RWPE1 (cell line): Measurements from ENCODE around the gene ARL6IP4.
A peak's percentile ranks its signal among the peaks of the same experiment; 100 is the strongest.
"Not testable (repeated sequence)": the region's sequence is repeated elsewhere in the genome, so short reads cannot be mapped to it uniquely, and the experiment has no call there.

ENCODE experiments used
- CTCF ChIA-PET: fragments of 350-600 bp; sonication (Branson Sonifier 250); formaldehyde crosslinking; extraction: SDS; loops from one replicate; lab custom pipeline; 2021; lab: Yijun Ruan, JAX
- POLR2A ChIA-PET: fragments of 400-600 bp; formaldehyde crosslinking; extraction: SDS; loops from one replicate; lab custom pipeline; 2020; ENCODE audit warnings: antibody characterized with exemption; ENCODE audit not compliant: low non-redundant PET; lab: Yijun Ruan, JAX
- DNase-seq: peaks from one replicate; pipeline ENCODE4 v3.0.0; 2012; ENCODE audit warnings: low spot score
- H3K27ac ChIP-seq: fragments of 450-650 bp; 2 replicates; pipeline ENCODE4 v1.5.1; 2017
- CTCF ChIP-seq: fragments of 450-650 bp; conservative IDR thresholded peaks from 2 replicates; pipeline ENCODE4 v1.5.1; 2017; ENCODE audit warnings: low read depth, mild to moderate bottlenecking

The ARL6IP4 gene

GRCh38 chr12:123013185-123014095 lies 33.0 kb downstream of the ARL6IP4 start:
- H3K27ac ChIP-seq = no peak overlapping the region
- DNase-seq = no peak
- ChIA-PET CTCF (no interaction called here), POLR2A (no interaction called here)
- no peak for TF ChIP-seq CTCF

- CTCF ChIA-PET = interaction anchor here (0.7 kb wide), 1 partner anchor 205 kb away, joined by 3 read pairs; no protein-coding TSS in a partner anchor
- POLR2A ChIA-PET, H3K27ac ChIP-seq, DNase-seq: not testable (repeated sequence)
These were observed 34.0 kb downstream of the ARL6IP4 start for GRCh38 chr12:123014473-123014872.

GRCh38 chr12:123017753-123018152 lies 37.3 kb downstream of the ARL6IP4 start:
- ChIA-PET POLR2A (no interaction called here), CTCF (interaction anchor here (0.6 kb wide), 1 partner anchor 142 kb away, joined by 6 read pairs; no protein-coding TSS in a partner anchor)
- no peak for DNase-seq
- TF ChIP-seq CTCF = no peak
- no peak overlapping the region for H3K27ac ChIP-seq

- ChIA-PET CTCF (interaction anchor here (1.4 kb wide), 1 partner anchor 11 kb away, joined by 4 read pairs; no protein-coding TSS in a partner anchor), POLR2A (interaction anchor here (0.8 kb wide), 1 partner anchor 37 kb away, joined by 3 read pairs; no protein-coding TSS in a partner anchor)
- peak overlapping the region; percentile 32 for H3K27ac ChIP-seq
These were observed 39.3 kb downstream of the ARL6IP4 start for GRCh38 chr12:123019841-123020138.

GRCh38 chr12:123021688-123022604 lies 41.5 kb downstream of the ARL6IP4 start:
- DNase-seq = no peak
- no peak for TF ChIP-seq CTCF
- POLR2A ChIA-PET = no interaction called here
- CTCF ChIA-PET = interaction anchor here (0.6 to 1.2 kb wide), 2 partner anchors 14 to 42 kb away, joined by 4 read pairs; no protein-coding TSS in a partner anchor
- H3K27ac ChIP-seq = no peak overlapping the region

More at GRCh38 chr12:123019841-123020138, 39.3 kb downstream of the ARL6IP4 start:
- DNase-seq = no peak
- TF ChIP-seq CTCF = no peak

- no peak for DNase-seq
- ChIA-PET CTCF (no interaction called here), POLR2A (no interaction called here)
- no peak overlapping the region for H3K27ac ChIP-seq
- no peak for TF ChIP-seq CTCF
These were observed 42.4 kb downstream of the ARL6IP4 start for GRCh38 chr12:123022846-123023245.
